Neural cell (in vitro differentiated cells): ENCODE results near the gene NCOA7. TPM values are rescaled to one million over a fixed set of nuclear protein-coding genes. Genes with fewer than 3 reads are reported as not detected.
"Not testable (repeated sequence)": the region's sequence is repeated elsewhere in the genome, so short reads cannot be mapped to it uniquely, and the experiment has no call there.

ENCODE experiments used
- H2AFZ ChIP-seq: fragments of 200-600, 300-800 bp; sonication (generic), shearing (Covaris generic); 2 replicates; pipeline ENCODE4 v1.6.0; 2014; ENCODE audit warnings: low read depth, mild to moderate bottlenecking, antibody characterized with exemption, low read length, moderate library complexity
- H3F3A ChIP-seq: fragments of 200-600 bp; shearing (Covaris generic); 2 replicates; pipeline ENCODE4 v1.6.1; 2016; ENCODE audit warnings: mild to moderate bottlenecking, moderate library complexity, mixed read lengths, antibody characterized with exemption, low read length; ENCODE audit not compliant: insufficient read depth, poor library complexity, severe bottlenecking
- H3K27ac ChIP-seq: fragments of 200-600, 300-800 bp; sonication (generic), shearing (Covaris generic); 2 replicates; pipeline ENCODE4 v1.5.1; 2014; ENCODE audit warnings: mild to moderate bottlenecking, low read length, moderate library complexity
- H3K27me3 ChIP-seq: fragments of 300-800, 200-600 bp; sonication (generic), shearing (Covaris generic); 2 replicates; pipeline ENCODE4 v1.6.0; 2014; ENCODE audit warnings: mild to moderate bottlenecking, low read depth, low read length, moderate library complexity; ENCODE audit not compliant: insufficient read depth
- H3K36me3 ChIP-seq: fragments of 300-800, 200-600 bp; sonication (generic), shearing (Covaris generic); 2 replicates; pipeline ENCODE4 v1.5.1; 2014; ENCODE audit warnings: mild to moderate bottlenecking, antibody characterized with exemption, low read length, moderate library complexity; ENCODE audit not compliant: insufficient read depth
- H3K4me2 ChIP-seq: fragments of 300-800, 200-600 bp; sonication (generic), shearing (Covaris generic); 2 replicates; pipeline ENCODE4 v1.6.0; 2014; ENCODE audit warnings: mild to moderate bottlenecking, low read length
- H3K4me3 ChIP-seq: fragments of 300-800, 200-600 bp; sonication (generic), shearing (Covaris generic); 2 replicates; pipeline ENCODE4 v1.5.1; 2014; ENCODE audit warnings: mild to moderate bottlenecking, low read length, moderate library complexity
- H3K79me2 ChIP-seq: fragments of 200-600 bp; shearing (Covaris generic); replicated peaks from 2 replicates; pipeline ENCODE4 v1.6.0; 2014; ENCODE audit warnings: mild to moderate bottlenecking, low read length, moderate library complexity; ENCODE audit not compliant: insufficient read depth
- H3K9ac ChIP-seq: fragments of 300-800, 200-600 bp; sonication (generic), shearing (Covaris generic); 2 replicates; pipeline ENCODE4 v1.6.1; 2016; ENCODE audit warnings: mild to moderate bottlenecking, low read length, mixed read lengths
- H3K9me2 ChIP-seq: fragments of 200-600 bp; shearing (Covaris generic); 2 replicates; pipeline ENCODE4 v1.6.1; 2016; ENCODE audit warnings: mild to moderate bottlenecking, low read length, mixed read lengths; ENCODE audit not compliant: insufficient read depth
- H3K9me3 ChIP-seq: fragments of 200-600, 300-800 bp; sonication (generic), shearing (Covaris generic); 2 replicates; pipeline ENCODE4 v1.6.1; 2016; ENCODE audit warnings: mild to moderate bottlenecking, mixed run types, low read length, moderate library complexity, mixed read lengths
- H4K20me1 ChIP-seq: fragments of 200-600 bp; shearing (Covaris generic); 2 replicates; pipeline ENCODE4 v1.6.1; 2016; ENCODE audit warnings: mild to moderate bottlenecking, mixed run types; ENCODE audit not compliant: insufficient read depth
- CTCF ChIP-seq: fragments of 450-650 bp; IDR thresholded peaks from 2 replicates; pipeline ENCODE4 v1.5.1; 2014; ENCODE audit warnings: antibody characterized with exemption, mild to moderate bottlenecking, moderate library complexity; ENCODE audit not compliant: poor library complexity, severe bottlenecking
- EP300 ChIP-seq: fragments of 450-650 bp; conservative IDR thresholded peaks from 2 replicates; pipeline ENCODE4 v1.6.1; 2014; ENCODE audit warnings: antibody characterized with exemption, mild to moderate bottlenecking, moderate library complexity; ENCODE audit not compliant: poor library complexity, severe bottlenecking
- EZH2 ChIP-seq: fragments of 200-600, 300-800 bp; shearing (Covaris generic), sonication (generic); IDR thresholded peaks from 2 replicates; pipeline ENCODE4 v1.6.1; 2014; ENCODE audit warnings: antibody characterized with exemption, low read length, borderline replicate concordance, mild to moderate bottlenecking; ENCODE audit not compliant: insufficient read depth, poor library complexity, severe bottlenecking
- MXI1 ChIP-seq: fragments of 450-650 bp; conservative IDR thresholded peaks from 2 replicates; pipeline ENCODE4 v1.6.1; 2014; ENCODE audit warnings: antibody characterized with exemption, mild to moderate bottlenecking; ENCODE audit not compliant: poor library complexity, severe bottlenecking
- POLR2AphosphoS5 ChIP-seq: IDR thresholded peaks from 2 replicates; pipeline ENCODE4 v1.6.1; 2012
- RAD21 ChIP-seq: fragments of 450-650 bp; conservative IDR thresholded peaks from 2 replicates; pipeline ENCODE4 v1.6.1; 2014; ENCODE audit warnings: antibody characterized with exemption, mild to moderate bottlenecking, moderate library complexity
- REST ChIP-seq: IDR thresholded peaks from 2 replicates; pipeline ENCODE4 v1.6.1; 2012; ENCODE audit warnings: borderline replicate concordance
- SMC3 ChIP-seq: fragments of 450-650 bp; conservative IDR thresholded peaks from 2 replicates; pipeline ENCODE4 v1.6.1; 2014; ENCODE audit warnings: antibody characterized with exemption, mild to moderate bottlenecking, moderate library complexity; ENCODE audit not compliant: poor library complexity
- TAF1 ChIP-seq: IDR thresholded peaks from 2 replicates; pipeline ENCODE4 v1.6.1; 2012; ENCODE audit warnings: low read depth
- polyA plus RNA-seq: library from polyadenylated mRNA; depleted of rRNA; stranded (reverse); fragments of >200 nt; gene quantifications from 2 replicates; pipeline ENCODE4 v1.2.3, GENCODE V29; 2014

NCOA7 gene
- polyA plus RNA-seq, 1 donor from 2014 or later, result 17.1 TPM

DNA sequence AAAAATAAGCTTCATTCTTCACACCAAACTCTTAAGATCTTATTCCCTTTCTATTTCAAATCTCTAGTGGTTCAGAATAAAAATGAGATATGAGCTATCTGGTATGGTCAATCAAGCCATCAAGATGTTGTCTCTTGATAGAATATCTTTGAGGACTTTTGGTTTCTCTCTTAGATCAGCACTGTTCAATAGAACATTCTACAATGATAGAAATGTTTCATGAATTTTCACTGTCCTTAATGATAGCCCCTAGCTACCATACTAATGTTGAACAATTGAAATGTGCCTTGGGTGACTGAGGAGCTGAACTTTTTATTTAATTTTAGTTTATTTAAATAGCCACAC is 141.7 kb downstream of the NCOA7 start:
- Histone ChIP-seq H3K4me3 (no peak overlapping the region), H3K36me3 (peaks cover 3% of the 10 kb centered on the region), H3K27ac (no peak overlapping the region), H3K79me2 (no peaks in the 10 kb centered on the region), H3K9me2 (no peaks in the 10 kb centered on the region), H2AFZ (no peak overlapping the region), H3K4me2 (no peak overlapping the region), H3F3A (no peaks in the 10 kb centered on the region), H4K20me1 (no peaks in the 10 kb centered on the region), H3K9ac (no peak overlapping the region), H3K27me3 (no peaks in the 10 kb centered on the region), H3K9me3 (no peaks in the 10 kb centered on the region)
- TF ChIP-seq REST, result no peak
- no peak for TF ChIP-seq EP300
- no peak for TF ChIP-seq RAD21
- no peak for TF ChIP-seq CTCF
- TF ChIP-seq EZH2, result no peak
- no peak for TF ChIP-seq POLR2AphosphoS5
- TF ChIP-seq MXI1, result no peak
- TF ChIP-seq TAF1, result no peak
- TF ChIP-seq SMC3, result no peak

DNA sequence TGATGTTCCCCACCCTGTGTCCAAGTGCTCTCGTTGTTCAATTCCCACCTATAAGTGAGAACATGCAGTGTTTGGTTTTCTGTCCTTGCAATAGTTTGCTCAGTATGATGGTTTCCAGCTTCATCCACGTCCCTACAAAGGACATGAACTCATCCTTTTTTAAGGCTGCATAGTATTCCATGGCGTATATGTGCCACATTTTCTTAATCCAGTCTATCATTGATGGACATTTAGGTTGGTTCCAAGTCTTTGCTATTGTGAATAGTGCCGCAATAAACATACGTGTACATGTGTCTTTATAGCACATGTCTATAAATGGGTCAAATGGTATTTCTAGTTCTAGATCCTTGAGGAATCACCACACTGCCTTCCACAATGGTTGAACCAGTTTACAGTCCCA is 144.8 kb downstream of the NCOA7 start:
- not testable (repeated sequence) for H3F3A ChIP-seq, H2AFZ ChIP-seq, H3K36me3 ChIP-seq, H3K9me3 ChIP-seq, H3K27me3 ChIP-seq, H3K9me2 ChIP-seq, H3K4me2 ChIP-seq, H3K27ac ChIP-seq, H4K20me1 ChIP-seq, H3K4me3 ChIP-seq, H3K9ac ChIP-seq, H3K79me2 ChIP-seq

GRCh38 chr6:125939026-125939425 is 148.3 kb downstream of the NCOA7 start:
- Histone ChIP-seq H3K79me2 (no peaks in the 10 kb centered on the region), H3K36me3 (no peaks in the 10 kb centered on the region), H3K4me3 (no peak overlapping the region), H3K9me3 (no peaks in the 10 kb centered on the region), H3K4me2 (no peak overlapping the region), H3K9me2 (no peaks in the 10 kb centered on the region), H3K9ac (no peak overlapping the region), H3K27me3 (no peaks in the 10 kb centered on the region), H2AFZ (no peak overlapping the region), H3K27ac (no peak overlapping the region), H3F3A (no peaks in the 10 kb centered on the region), H4K20me1 (no peaks in the 10 kb centered on the region)
- TF ChIP-seq EP300 (no peak), RAD21 (no peak), POLR2AphosphoS5 (no peak), REST (no peak), MXI1 (no peak), TAF1 (no peak), SMC3 (no peak), EZH2 (no peak)
